Measurements from ENCODE around the gene TDRD10.

The TDRD10 gene

GRCh38 chr1:154557248-154557938, 55.4 kb downstream of the TDRD10 start:
- DNase-seq: no peak

DNA sequence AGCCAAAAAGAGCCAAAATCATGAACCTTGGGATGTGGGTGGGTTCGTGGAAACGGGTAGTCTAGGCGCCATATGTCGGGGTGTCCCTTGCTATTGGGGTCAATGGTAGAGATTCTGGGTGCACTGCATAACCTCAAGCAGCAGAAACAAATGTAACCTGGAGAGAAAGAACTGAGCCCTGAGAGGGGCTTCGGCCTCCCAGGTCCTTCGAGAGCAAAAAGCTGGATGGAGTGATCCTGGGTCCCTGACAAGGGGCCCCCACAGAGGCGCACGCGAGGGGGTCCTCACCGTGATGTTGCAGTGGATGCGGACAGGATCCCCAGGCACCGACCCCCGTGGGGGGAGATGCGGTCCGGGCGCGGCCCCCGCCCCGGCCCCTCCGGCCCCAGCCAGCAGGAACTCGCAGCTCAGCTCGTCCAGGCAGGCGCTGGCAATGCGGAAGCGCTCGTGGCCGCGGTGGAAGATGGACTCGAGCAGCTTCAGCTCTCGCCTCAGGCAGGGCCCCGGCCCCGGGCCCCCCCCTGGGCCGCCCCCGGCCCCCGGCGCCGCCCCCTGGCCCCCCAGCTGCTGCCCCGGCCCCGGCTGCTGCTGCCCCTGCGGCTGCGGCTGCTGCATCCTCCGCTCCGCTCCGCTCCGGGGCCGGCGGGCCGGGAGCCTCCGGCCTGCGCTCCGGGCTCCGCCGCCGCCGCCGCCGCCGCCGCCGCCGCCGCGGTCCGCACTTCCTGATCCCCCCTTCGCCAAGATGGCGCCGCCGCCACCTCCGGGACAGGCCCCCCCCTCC, 56.1 kb downstream of the TDRD10 start, which contains the start of gene UBE2Q1:
Gene UBE2Q1, minus strand, starts transcription at position 724 of the 781 bp plus-strand sequence. Its CDS starts 109 bp downstream, at position 615.
- no peak for DNase-seq

GRCh38 chr1:154558720-154559465, 56.9 kb downstream of the TDRD10 start:
- DNase-seq: peak; percentile 100

GRCh38 chr1:154559466-154560044, 57.5 kb downstream of the TDRD10 start:
- peak; percentile 88 for DNase-seq

DNA sequence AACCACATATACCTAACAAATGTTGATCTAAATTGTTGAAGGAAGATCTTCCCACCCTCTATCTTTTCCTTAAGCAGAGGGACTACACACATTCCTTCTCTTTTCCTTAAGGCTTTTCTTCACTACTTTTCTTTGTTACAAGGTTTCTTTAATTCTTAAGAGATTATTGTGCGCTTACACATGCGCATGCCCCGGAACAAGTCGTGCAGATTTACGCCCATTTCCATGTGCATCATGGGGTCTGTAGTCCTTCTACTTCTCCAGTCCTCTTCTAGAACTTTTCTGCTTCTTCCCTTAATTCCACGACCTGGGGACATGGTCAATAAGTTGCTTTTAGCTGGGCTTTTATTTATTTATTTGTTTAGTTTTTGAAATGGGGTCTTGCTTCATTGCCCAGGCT, 63.9 kb downstream of the TDRD10 start:
- no peak for DNase-seq

- DNase-seq: peak; percentile 71
These were observed 65.6 kb downstream of the TDRD10 start, which contains the start of gene CHRNB2 for GRCh38 chr1:154567386-154568156. Gene CHRNB2, plus strand, starts transcription at chr1:154567778. Its CDS starts 267 bp downstream, at chr1:154568045.

DNA sequence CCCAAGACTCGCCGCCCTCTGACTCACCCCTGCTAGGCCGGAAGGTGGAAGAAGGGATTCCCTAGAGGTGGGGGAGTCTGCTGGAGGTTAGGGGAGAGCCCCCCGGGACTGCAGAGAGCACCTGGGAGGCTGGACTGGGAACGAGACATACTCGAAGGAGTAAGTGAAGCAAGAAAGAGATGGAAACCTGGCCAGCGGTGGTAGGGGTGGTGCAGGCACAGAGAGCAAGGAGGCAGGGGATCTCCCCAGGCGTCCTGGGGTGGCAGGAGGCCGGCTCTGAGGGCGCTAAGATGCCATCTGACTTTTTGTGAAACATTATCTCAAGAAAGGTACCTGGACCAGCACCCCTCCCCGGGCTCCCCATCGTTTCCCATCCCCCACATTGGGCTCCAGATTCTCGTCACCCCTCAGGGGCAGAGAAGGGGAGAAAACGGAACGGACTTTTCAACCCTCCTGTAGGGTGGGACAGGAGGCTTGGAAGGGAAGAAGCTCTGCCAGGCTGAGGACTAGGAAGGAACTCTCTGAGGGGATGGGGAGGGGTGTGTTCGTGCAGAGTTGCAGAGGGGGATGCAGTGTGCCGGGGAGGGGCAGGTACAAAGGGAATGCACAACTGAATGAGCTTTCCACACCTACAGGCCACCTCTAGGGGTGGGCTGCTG, 66.3 kb downstream of the TDRD10 start:
- DNase-seq: no peak

DNA sequence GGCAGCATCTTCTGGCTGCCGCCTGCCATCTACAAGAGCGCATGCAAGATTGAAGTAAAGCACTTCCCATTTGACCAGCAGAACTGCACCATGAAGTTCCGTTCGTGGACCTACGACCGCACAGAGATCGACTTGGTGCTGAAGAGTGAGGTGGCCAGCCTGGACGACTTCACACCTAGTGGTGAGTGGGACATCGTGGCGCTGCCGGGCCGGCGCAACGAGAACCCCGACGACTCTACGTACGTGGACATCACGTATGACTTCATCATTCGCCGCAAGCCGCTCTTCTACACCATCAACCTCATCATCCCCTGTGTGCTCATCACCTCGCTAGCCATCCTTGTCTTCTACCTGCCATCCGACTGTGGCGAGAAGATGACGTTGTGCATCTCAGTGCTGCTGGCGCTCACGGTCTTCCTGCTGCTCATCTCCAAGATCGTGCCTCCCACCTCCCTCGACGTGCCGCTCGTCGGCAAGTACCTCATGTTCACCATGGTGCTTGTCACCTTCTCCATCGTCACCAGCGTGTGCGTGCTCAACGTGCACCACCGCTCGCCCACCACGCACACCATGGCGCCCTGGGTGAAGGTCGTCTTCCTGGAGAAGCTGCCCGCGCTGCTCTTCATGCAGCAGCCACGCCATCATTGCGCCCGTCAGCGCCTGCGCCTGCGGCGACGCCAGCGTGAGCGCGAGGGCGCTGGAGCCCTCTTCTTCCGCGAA, 69.4 kb downstream of the TDRD10 start:
- DNase-seq: no peak

DNA sequence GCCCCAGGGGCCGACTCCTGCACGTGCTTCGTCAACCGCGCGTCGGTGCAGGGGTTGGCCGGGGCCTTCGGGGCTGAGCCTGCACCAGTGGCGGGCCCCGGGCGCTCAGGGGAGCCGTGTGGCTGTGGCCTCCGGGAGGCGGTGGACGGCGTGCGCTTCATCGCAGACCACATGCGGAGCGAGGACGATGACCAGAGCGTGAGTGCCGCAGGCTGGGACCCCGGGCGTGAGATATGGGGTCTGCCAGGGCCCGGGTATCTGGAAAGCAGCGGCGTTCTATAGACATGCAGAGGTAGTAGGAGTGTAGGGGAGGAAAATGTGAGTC, 69.9 kb downstream of the TDRD10 start:
- no peak for DNase-seq

DNA sequence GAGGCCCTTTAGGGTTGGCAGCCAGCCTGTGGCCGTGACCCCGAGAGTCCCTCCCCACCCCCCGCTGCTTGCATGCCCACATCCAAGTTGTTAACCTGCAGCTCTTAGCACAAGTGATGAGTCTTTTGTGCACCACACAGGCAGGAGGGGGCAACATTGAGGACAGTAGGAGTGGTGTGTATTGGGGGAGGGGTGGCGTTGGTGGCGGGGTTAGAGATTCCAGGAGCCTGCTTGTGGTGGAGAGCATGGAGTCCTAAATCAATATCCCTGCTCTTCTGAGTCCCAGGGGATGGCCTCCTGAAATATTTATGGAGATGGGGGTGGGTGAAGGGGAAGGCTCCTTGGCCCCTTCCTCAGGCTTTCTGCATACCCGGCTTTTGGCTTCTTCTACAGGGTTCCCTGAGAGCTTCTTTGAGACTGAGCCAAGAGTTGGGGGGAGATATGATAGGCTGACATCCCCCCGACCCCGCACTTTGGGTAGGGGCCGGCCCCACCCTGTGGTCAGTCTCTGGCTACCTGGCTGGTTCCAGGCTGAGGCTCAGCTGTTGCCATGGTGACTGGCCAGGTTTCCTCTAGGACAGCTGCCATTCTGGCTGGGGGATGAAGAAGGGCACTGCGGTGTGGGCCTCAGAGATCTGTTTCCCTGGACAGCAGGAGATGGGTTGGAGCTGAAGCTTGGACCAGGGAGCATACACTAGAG, 70.6 kb downstream of the TDRD10 start:
- DNase-seq: no peak

- no peak for DNase-seq
These were observed 71.1 kb downstream of the TDRD10 start for GRCh38 chr1:154573168-154573510.

DNA sequence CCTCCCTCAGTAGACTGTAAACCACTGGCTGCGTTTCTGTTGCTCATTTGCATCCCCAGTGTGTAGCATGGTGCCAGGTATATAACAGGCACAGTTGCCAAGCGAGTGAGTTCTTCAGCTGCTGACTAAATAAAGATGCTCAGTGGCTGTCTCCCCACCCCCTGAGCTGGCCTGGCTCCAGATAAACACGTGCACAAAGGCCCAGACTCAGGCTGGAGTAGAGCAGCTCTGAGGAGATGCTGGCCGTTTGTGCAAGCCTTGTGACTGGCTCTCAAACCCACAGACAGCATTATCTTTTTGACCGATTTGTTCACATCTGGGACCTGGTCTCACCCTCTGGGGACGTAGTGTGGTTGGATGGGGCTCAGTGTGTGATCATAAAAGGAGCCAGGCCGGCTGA, 72.7 kb downstream of the TDRD10 start:
- DNase-seq: no peak

DNA sequence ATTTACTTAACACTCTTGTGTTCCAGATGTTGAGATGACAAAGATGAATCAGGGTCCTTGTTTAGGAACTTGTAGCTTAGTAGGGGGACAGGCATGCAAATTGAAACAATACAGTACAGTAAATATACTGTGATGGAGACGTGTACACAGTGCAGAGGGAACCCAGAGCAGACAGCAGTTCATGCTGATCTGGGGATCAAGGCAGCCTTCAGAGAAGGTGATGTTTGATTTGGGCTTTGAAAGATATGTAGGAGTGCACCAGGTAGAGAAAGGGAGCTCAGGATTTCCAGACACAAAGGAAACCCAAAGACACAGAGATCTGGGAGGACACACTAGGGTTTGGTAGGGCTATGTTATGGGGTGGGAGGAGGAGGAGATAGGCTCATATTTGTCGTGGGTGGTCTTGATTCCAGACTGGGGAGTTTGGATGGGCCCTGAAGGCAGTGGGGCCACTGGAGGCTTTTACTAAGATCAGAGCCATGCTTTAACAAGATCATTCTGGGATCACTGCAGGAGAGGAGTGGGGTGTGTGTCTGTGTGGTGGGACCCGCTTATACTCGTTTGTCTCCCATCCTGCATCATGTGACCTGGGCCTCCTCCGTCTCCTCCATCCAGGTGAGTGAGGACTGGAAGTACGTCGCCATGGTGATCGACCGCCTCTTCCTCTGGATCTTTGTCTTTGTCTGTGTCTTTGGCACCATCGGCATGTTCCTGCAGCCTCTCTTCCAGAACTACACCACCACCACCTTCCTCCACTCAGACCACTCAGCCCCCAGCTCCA, 73.3 kb downstream of the TDRD10 start:
- no peak for DNase-seq

DNA sequence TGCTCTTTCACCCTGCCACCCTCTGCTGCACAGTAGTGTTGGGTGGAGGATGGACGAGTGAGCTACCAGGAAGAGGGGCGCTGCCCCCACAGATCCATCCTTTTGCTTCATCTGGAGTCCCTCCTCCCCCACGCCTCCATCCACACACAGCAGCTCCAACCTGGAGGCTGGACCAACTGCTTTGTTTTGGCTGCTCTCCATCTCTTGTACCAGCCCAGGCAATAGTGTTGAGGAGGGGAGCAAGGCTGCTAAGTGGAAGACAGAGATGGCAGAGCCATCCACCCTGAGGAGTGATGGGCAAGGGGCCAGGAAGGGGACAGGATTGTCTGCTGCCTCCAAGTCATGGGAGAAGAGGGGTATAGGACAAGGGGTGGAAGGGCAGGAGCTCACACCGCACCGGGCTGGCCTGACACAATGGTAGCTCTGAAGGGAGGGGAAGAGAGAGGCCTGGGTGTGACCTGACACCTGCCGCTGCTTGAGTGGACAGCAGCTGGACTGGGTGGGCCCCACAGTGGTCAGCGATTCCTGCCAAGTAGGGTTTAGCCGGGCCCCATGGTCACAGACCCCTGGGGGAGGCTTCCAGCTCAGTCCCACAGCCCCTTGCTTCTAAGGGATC, 74.0 kb downstream of the TDRD10 start:
- DNase-seq: no peak

DNA sequence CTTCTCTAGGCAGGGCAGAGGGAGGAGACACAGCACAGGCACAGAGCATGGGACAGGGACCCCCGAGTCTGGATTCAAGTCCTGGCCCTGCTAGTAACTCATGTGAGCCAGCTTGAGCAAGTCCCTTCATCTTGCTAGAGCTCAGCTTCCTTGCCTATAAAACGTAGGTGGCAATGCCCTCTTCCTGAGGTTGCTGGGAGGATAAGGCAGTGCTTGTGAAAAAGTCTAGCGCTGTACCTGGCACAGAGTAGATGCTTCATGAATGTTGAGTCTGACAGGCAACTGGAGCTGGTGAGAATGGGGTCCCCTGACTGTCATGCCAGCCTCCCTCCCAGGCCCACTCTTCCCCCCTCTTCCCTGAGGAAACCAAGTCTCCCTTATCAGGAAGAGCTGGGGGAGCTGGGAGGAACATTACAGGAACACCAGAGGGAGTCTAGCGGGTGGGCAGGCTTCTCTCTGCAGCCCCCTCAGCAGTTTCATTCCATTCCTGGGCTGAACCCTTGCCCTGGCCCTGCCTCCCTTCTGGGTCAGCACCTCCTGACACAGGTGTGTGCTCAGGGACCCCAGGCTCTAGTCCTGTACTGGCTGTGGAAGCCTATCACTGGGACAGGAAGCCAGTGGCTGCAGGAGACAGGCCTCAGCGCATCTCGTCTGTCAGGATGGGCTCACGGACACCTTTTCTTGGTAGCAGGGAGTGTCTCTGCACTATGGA, 75.5 kb downstream of the TDRD10 start:
- DNase-seq: no peak

- no peak for DNase-seq
These were observed 76.0 kb downstream of the TDRD10 start for GRCh38 chr1:154578058-154578418.

- no peak for DNase-seq
These were observed 77.4 kb downstream of the TDRD10 start for GRCh38 chr1:154579374-154579773.

DNA sequence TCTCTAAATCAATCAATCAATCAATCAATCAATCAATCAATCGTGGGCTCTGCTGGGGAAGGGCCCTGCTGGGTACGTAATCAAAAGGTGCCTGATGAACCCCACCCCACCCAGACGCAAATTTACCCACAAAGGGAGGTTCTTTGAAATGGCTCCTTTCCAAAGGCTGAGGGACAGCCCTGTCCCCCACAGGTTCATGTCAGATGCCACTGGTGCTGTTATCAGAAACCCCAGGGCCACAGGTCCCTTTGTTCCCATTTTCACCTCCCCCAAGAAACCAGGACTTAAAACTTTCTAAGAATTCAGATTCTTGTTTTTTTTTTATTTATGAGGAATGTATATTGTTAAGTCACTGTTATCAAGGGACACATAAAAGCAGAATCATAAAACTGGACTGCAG, 79.7 kb downstream of the TDRD10 start:
- no peak for DNase-seq

GRCh38 chr1:154582885-154583284, 80.9 kb downstream of the TDRD10 start:
- DNase-seq: no peak
